Spleen (tissue), 11 donors: ENCODE data around the gene LCE1F. TPM values are rescaled to one million over a fixed set of nuclear protein-coding genes. Genes with fewer than 3 reads are reported as not detected.

Source experiments
- DNase-seq: peaks from one replicate; pipeline ENCODE4 v3.0.0-alpha.2; 2020
- H3K27ac ChIP-seq, 8 donors: fragments of 200-600 bp; sonication (generic) in 7 of 8; 1 replicate in 4 of 8; 2 replicates in 4 of 8; pipeline versions ENCODE4 v1.5.0 to v1.8.0; 2016 to 2021; ENCODE audit warnings: inconsistent platforms in 4 of 8, mild to moderate bottlenecking in 4 of 8, moderate library complexity in 1 of 8
- H3K27me3 ChIP-seq, 7 donors: fragments of 200-600 bp; sonication (generic) in 6 of 7; replicated peaks in 1 of 7; 1 replicate in 4 of 7; 2 replicates in 3 of 7; pipeline versions ENCODE4 v1.5.0 to v1.8.0; 2016 to 2021; ENCODE audit warnings: inconsistent platforms in 3 of 7, mild to moderate bottlenecking in 1 of 7
- H3K36me3 ChIP-seq, 6 donors: fragments of 200-600 bp; sonication (generic) in 5 of 6; 1 replicate in 4 of 6; 2 replicates in 2 of 6; pipeline versions ENCODE4 v1.5.0 to v1.8.0; 2016 to 2021; ENCODE audit warnings: inconsistent platforms in 2 of 6
- H3K4me1 ChIP-seq, 6 donors: fragments of 200-600 bp; sonication (generic) in 5 of 6; 1 replicate in 3 of 6; 2 replicates in 3 of 6; pipeline versions ENCODE4 v1.5.0 to v1.8.0; 2016 to 2021; ENCODE audit warnings: inconsistent platforms in 3 of 6
- H3K4me3 ChIP-seq, 8 donors: fragments of 200-600 bp; sonication (generic) in 7 of 8; 1 replicate in 4 of 8; 2 replicates in 4 of 8; pipeline versions ENCODE4 v1.5.0 to v1.8.0; 2016 to 2021; ENCODE audit warnings: inconsistent platforms in 4 of 8, mild to moderate bottlenecking in 4 of 8, moderate library complexity in 2 of 8
- H3K9me3 ChIP-seq, 8 donors: fragments of 200-600 bp; sonication (generic) in 7 of 8; 1 replicate in 4 of 8; 2 replicates in 4 of 8; pipeline versions ENCODE4 v1.5.0 to v1.8.0; 2016 to 2021; ENCODE audit warnings: inconsistent platforms in 4 of 8
- POLR2A ChIP-seq, 3 donors: fragments of 450-650 bp; IDR thresholded peaks; one replicate each; pipeline ENCODE4 v1.5.1; 2017; ENCODE audit warnings: antibody characterized with exemption in 3 of 3, mild to moderate bottlenecking in 1 of 3
- POLR2AphosphoS5 ChIP-seq, 3 donors: sonication (generic); formaldehyde crosslinking; IDR thresholded peaks; one replicate each; pipeline ENCODE4 v1.5.1; 2017; ENCODE audit warnings: antibody characterized with exemption in 3 of 3
- WGBS, 5 donors: extraction: QIAGEN DNeasy Blood & Tissue Kit in 3 of 5; methylation state at CpG; one replicate each; pipeline versions ENCODE4 v1.1.5 to v1.1.7; 2013 to 2018; 5-methylcytosine and 5-hydroxymethylcytosine counted together
- intact Hi-C: fragments of 100-400 bp; cut with DNase I; formaldehyde crosslinking; loops from one replicate; pipeline ENCODE4 v1.15.0; 2023; ENCODE audit warnings: low total_unique reads
- polyA plus RNA-seq, 3 donors: library from polyadenylated mRNA; stranded (reverse); fragments of 200-250 nt; gene quantifications; one replicate each; pipeline ENCODE4 v1.2.1, GENCODE V29; 2013
- total RNA-seq, 7 donors: library from RNA; depleted of rRNA in 3 of 7; stranded (reverse); fragments of >200 nt in 3 of 7; fragmentation: NEBNext Ultra II Directional in 4 of 7; extraction: Animal tissue kit (Norgen Biotek cat#: 25700) in 4 of 7; gene quantifications; one replicate each; pipeline versions ENCODE4 v1.1.0 to v1.2.1, GENCODE V29; 2016 to 2021
- TF ChIP-seq, protein P1 (sequence below), 11 experiments: fragments of 200-600 bp in 7 of 11; fragments of 450-650 bp in 4 of 11; sonication (generic) in 4 of 11; IDR thresholded peaks in 8 of 11; conservative IDR thresholded peaks in 3 of 11; 1 replicate in 7 of 11; 2 replicates in 4 of 11; pipeline versions ENCODE4 v1.4.0 to v1.8.0; 2016 to 2021; ENCODE audit warnings: antibody characterized with exemption in 11 of 11, inconsistent platforms in 4 of 11, mild to moderate bottlenecking in 1 of 11
- donor health status: healthy with polysubstance abuse.
- donor health status: DM: no; HTN: no; CAD: no; lungs with moderate emphysema.
- donor health status: DM: no; HTN: no; CAD: no.
- donor health status: Bipolar disorder and iron deficiency.
- donor health status: healthy.
- donor health status: DM: no; HTN: no; CAD: no.
- donor health status: DM: yes; HTN: yes; CAD: no.

Gene LCE1F
- total and polyA plus RNA-seq, 10 donors = not detected

DNA sequence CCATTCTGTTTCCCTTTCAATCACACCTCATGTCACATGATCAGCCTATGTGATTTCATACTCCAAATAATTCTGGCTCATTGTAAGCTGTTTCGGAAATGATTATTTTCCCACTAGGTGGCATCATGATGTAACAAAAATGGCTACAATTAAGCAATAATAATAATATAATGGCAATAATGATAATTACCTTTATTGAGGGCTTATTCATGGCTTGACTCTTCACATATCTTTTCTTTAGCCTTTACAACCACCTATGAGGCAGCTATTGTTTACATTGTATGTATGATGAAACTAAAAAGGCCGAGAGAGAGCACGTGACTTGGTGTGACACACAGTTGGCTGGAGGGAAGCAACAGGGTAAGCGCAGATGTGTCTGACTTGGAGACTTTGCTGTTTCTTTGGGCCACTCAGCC lies 29.6 kb upstream of the LCE1F start:
- H3K4me3 ChIP-seq = no peak overlapping the region

DNA sequence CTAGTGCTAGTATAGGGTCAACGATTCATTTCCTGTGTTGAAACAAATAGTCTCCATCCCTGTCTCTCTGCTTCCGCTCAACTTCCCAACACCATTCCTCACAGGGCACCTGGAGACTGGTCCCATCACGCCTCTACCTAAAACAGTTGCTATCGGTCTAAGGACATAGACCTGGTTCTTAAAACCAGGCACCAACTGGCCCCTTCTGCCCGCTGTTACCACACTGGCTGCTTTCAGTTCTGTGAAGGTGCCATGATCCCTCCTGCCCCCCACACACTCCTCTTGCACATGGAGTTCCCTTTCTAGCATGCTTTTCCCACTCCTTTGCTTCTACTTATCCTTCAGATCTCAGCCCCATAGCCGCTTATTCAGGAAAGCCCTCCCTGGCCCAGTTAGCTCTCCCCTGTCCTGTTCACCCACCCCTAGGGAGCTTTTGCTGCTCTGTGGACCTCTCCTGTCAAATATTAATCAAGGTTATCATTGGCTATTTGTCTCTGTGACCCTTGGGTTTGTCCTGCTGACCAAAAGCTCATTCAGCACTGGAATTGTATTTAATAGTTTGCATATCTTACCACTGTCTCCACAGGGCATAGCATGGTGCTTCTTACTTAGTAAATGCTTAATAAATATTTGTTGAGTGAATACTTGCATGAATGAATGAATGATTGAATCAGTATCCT lies 29.0 kb upstream of the LCE1F start:
- intact Hi-C loops = no loop called here
- Histone ChIP-seq H3K27me3 (peaks cover 0 to 58% (median 3%) of the 10 kb centered on the region in 7 donors), H3K27ac (no peak overlapping the region), H3K4me3 (no peak overlapping the region), H3K36me3 (no peaks in the 10 kb centered on the region), H3K4me1 (no peaks in the 10 kb centered on the region), H3K9me3 (no peaks in the 10 kb centered on the region)
- no peak for DNase-seq
- WGBS, 5 donors = 65 to 77% (median 76%) methylated on average over 6 of the region's 6 CpGs
- TF ChIP-seq POLR2A (IDR thresholded peaks at IDR 0.05) = no peak
- TF ChIP-seq, protein P1, sequence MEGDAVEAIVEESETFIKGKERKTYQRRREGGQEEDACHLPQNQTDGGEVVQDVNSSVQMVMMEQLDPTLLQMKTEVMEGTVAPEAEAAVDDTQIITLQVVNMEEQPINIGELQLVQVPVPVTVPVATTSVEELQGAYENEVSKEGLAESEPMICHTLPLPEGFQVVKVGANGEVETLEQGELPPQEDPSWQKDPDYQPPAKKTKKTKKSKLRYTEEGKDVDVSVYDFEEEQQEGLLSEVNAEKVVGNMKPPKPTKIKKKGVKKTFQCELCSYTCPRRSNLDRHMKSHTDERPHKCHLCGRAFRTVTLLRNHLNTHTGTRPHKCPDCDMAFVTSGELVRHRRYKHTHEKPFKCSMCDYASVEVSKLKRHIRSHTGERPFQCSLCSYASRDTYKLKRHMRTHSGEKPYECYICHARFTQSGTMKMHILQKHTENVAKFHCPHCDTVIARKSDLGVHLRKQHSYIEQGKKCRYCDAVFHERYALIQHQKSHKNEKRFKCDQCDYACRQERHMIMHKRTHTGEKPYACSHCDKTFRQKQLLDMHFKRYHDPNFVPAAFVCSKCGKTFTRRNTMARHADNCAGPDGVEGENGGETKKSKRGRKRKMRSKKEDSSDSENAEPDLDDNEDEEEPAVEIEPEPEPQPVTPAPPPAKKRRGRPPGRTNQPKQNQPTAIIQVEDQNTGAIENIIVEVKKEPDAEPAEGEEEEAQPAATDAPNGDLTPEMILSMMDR (IDR thresholded peaks at IDR 0.05 in 8 of 11, conservative IDR thresholded peaks at IDR 0.05 in 3 of 11) = no peak

More for the DNA sequence above, 29.6 kb upstream of the LCE1F start:
- no peak overlapping the region for H3K27ac ChIP-seq
- DNase-seq = no peak
- no peaks in the 10 kb centered on the region for H3K4me1 ChIP-seq
- peaks cover 0 to 52% (median 3%) of the 10 kb centered on the region in 7 donors for H3K27me3 ChIP-seq
- no peaks in the 10 kb centered on the region for H3K9me3 ChIP-seq
- intact Hi-C loops = no loop called here
- WGBS, 5 donors = 60 to 76% (median 67%) methylated on average over 4 of the region's 4 CpGs
- TF ChIP-seq POLR2A (IDR thresholded peaks at IDR 0.05) (no peak), POLR2AphosphoS5 (IDR thresholded peaks at IDR 0.05) (no peak)
- TF ChIP-seq, protein P1 (IDR thresholded peaks at IDR 0.05 in 8 of 11, conservative IDR thresholded peaks at IDR 0.05 in 3 of 11) = no peak
- no peaks in the 10 kb centered on the region for H3K36me3 ChIP-seq

DNA sequence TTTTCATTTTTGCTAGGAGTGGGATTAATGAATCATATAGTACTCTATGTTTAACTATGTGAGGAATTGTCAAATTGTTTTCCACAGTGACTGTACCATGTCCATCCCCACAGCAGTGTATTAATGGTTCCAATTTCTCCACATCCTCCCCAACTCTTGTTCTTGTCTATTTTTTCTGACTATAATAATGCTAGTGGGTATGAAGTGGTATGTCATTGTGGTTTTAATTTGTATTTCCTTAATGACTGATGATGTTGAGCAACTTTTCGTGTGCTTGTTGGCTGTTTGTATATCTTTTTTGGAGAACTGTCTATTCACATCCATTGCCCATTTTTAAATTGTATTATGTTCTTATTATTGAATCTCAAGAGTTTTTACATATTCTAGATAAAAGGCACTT lies 27.1 kb upstream of the LCE1F start:
- Histone ChIP-seq H3K9me3 (no peaks in the 10 kb centered on the region), H3K27me3 (peaks cover 0 to 61% (median 3%) of the 10 kb centered on the region in 7 donors), H3K27ac (no peak overlapping the region), H3K4me1 (no peaks in the 10 kb centered on the region), H3K36me3 (no peaks in the 10 kb centered on the region), H3K4me3 (no peak overlapping the region)
- no peak for TF ChIP-seq POLR2A (IDR thresholded peaks at IDR 0.05)
- TF ChIP-seq POLR2AphosphoS5 (IDR thresholded peaks at IDR 0.05) = no peak
- TF ChIP-seq, protein P1 (IDR thresholded peaks at IDR 0.05 in 8 of 11, conservative IDR thresholded peaks at IDR 0.05 in 3 of 11) = no peak
- intact Hi-C loops = no loop called here
- DNase-seq = no peak
- WGBS, 5 donors = 3 to 33% (median 19%) methylated on average over 1 of the region's 1 CpG

DNA sequence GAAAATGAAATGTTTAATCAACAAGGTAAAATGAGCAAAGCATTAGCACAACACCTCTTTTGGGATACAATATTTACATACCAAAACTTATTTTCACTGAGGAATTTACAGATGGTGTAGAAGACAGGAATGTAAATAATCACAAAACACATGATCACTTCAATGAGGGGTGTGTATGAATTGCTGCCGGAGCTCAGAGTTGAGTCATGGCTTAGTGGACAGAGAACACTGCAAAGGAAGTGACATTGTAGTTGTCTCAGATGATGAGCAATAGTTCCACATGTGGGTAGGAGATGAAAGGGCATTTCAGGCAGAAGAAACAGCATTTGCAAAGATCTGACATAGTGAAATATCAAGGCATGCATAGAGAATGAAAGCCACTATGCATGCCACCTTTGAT lies 22.7 kb upstream of the LCE1F start:
- H3K27ac ChIP-seq = no peak overlapping the region
- H3K27me3 ChIP-seq = peaks cover 0 to 44% (median 3%) of the 10 kb centered on the region in 7 donors
- H3K4me1 ChIP-seq = no peaks in the 10 kb centered on the region
- H3K9me3 ChIP-seq = no peaks in the 10 kb centered on the region
- TF ChIP-seq POLR2A (IDR thresholded peaks at IDR 0.05) (no peak), POLR2AphosphoS5 (IDR thresholded peaks at IDR 0.05) (no peak)
- TF ChIP-seq, protein P1 (IDR thresholded peaks at IDR 0.05 in 8 of 11, conservative IDR thresholded peaks at IDR 0.05 in 3 of 11) = no peak
- WGBS, 5 donors = 42 to 68% (median 63%) methylated on average over 1 of the region's 1 CpG
- DNase-seq = no peak
- no peak overlapping the region for H3K4me3 ChIP-seq
- no peaks in the 10 kb centered on the region for H3K36me3 ChIP-seq
- intact Hi-C loops = no loop called here
